HG03439 (cell line): ENCODE measurements around the gene TRPM2.

Experiments used
- ATAC-seq: cut with Tn5 transposase; IDR thresholded peaks from one replicate; pipeline ENCODE4 v1.9.1; 2021; ENCODE audit warnings: mild to moderate bottlenecking, moderate library complexity; ENCODE audit not compliant: unreplicated experiment

Gene TRPM2

GRCh38 chr21:44424608-44425306 lies 71.3 kb downstream of the TRPM2 start:
- no peak for ATAC-seq

GRCh38 chr21:44425307-44425894 lies 72.0 kb downstream of the TRPM2 start:
- no peak for ATAC-seq

DNA sequence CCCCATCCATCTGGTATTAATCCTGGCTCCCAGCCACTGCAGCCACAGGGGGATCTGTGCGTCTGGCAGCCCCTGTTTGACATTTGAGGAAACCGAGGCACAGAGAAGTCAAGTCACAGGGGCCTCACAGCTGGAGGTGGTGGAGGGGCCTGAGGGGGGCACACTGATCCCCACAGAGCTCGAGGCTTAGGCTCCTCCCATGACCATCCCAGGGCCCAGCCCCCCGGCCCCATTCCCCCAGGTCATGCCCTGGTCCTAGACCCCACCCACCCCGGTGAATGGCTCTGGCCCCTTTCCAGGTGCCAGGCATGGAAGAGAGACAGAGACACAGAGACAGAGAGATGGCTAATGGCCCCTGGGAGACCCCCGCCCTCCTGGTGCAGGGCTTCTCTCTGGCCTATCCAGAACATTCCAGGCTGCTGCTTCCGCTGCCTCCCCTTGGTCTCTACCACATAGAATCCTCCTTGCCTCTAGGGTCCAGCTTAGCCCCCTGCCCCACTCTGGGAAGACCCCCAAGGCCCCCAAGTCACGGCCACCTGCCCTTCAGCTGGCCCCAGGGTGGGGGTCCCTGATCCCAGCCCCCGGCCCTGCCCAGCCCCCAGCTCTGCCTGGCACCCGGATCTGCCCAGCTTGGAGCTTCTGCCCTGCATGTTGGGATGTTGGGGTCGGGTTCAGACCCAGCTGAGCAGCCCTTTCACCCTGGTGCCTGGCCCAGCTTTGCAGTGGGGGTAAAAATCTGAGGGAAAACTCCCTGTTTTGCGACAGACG lies 72.7 kb downstream of the TRPM2 start:
- no peak for ATAC-seq

GRCh38 chr21:44426663-44427191 lies 73.3 kb downstream of the TRPM2 start:
- no peak for ATAC-seq

DNA sequence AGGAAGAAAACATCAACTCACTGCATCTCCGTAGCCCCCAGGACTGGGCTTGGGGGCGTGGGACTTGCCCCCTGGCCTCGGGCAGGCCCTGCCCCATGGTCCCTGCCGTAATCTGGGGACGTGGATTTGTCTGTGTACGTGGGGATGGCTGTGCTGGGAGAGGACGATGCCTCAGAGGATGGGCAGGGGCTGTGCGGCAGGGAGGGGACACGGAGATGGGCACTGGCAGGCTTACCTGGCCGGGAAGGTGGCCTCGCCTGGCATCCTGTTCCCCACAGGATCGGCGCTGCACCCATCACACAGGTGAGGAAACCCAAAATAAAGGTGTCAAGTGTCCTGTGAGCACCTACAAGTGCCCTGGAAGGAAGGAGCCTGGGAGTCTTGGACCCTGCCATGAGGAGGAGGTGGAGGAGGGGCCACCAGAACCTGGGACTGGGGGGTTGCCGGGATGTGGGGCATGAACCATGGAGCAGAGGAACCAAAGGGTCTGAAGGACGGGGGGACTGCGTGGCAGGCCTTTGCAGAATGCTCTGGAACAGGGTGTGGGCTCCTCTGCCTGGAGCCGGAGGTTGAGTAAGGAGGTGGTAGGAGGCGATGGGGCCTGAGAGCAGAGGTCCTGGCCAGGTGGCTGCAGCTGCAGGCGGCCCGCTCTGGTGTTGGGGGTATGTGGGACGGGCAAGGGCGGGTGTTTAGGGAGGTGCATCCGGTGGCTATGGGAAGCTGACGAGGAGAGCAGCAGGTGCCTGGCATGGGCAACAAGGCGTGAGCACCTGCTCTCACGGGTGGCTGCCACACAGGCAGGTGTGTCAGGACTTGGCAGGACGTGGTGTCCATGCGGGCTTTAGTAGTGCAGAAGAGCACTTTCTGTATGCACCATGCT lies 74.1 kb downstream of the TRPM2 start:
- ATAC-seq: no peak

DNA sequence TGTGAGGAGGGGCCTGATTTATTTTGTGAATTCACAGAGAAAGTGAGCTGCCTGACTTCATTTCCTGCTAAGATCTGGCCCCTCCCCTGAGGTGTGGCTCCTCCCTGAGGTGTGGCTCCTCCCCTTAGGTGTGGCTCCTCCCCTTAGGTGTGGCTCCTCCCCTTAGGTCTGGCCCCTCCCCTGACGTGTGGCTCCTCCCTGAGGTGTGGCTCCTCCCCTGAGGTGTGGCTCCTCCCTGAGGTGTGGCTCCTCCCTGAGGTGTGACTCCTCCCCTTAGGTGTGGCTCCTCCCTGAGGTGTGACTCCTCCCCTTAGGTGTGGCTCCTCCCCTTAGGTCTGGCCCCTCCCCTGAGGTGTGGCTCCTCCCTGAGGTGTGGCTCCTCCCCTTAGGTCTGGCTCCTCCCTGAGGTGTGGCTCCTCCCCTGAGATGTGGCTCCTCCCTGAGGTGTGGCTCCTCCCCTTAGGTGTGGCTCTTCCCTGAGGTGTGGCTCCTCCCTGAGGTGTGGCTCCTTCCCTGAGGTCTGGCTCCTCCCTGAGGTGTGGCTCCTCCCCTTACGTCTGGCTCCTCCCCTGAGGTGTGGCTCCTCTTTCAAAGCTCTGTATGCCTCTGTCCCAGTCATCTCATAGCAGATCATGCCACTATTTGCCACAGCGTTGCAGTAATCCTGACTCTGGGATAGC lies 75.0 kb downstream of the TRPM2 start:
- ATAC-seq: no peak

DNA sequence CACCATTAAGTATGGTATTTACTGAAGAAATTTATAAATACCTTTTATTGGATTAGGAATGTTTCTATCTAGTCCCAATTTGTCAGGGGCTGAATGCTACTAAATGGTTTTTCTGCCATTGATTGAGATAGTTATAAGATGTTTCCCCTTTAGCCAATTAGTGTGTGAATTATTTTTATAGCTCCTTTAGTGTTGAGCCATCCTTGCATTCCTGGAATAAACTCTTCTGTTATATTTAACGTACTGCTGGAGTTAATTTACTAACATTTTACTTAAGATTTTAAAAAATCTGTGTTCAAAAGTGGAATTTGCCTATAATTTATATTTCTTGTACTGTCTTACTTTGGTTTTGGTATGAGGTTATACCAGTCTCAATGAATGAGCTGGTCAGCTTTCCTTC lies 76.5 kb downstream of the TRPM2 start:
- no peak for ATAC-seq

DNA sequence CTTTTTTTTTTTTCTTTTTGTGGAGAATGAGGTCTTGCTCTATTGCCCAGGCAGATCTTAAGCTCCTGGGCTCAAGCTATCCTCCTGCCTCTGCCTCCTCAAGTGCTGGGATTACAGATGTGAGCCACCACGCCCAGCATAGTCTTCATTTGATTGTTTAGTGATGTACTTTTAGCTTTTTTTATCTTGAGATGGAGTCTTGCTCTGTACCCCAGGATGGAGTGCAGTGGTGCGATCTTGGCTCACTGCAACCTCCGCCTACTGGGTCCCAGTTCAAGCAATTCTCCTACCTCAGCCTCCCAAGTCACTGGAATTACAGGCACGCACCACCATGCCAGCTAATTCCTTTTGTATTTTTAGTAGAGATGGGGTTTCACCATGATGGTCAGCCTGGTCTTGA lies 77.9 kb downstream of the TRPM2 start:
- no peak for ATAC-seq

DNA sequence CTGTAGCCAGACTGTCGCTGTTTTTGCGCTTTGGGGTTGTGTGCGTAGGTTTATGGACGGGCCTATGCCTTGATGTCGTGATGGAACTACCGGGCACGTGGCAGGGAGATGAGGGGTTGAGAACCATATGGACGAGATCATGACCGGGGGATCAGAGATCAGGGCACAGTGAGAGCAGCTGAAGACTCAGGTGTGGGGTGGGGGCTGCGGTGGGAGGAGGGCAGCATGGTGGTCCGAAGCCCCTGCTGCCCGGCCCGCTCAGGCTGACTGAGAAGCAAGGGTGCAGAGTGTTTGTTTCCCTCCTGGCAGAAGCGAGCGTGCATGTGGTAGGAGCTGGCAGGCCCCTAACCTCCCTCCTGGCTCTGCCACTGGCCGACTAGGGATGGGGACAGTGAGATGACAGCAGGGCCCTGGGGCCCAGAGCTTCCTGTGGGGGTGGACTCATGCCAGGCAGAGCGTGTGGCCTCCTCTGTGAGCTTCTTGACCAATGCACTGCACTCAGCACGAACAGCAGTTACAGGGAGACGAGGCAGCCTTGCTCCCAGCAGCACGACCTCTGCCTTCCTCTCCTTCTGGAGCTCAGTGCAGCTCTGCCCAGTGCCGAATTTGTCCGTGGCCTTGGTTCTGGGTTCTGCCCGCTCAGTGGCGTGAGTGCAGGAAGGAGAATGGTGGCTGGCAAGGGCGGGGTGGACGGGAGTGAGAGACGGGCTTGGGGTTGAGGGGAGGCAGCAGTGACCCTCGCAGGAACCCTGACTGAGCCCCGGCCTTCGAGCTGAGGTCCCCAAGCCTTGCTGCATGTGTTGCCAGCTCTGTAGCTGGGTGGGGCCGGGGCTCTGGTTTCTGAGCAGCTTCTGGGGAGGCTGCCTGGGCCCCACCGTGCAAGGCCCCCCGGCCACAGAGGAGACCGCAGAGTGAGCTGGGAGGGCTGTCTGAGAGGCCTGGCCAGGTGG lies 79.7 kb downstream of the TRPM2 start:
- ATAC-seq: no peak

GRCh38 chr21:44433791-44434567 lies 80.6 kb downstream of the TRPM2 start:
- ATAC-seq: no peak

DNA sequence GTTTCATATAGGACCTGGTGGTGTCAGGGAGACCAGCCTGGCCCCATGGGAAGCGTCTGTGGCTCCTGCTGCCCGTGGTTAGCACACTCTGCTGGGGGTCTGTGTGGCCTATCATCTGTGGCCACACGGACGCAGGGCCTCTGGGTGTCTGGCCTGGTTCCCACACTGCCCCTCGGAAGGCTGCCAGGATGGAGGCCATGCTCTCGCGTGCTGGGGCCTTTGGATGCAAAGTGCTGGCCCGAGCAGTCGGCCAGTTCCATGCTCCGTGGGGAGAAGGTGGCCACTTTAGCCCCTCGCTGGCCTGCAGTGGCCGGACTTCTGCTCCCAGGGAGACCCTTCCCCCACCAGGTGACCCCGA lies 81.1 kb downstream of the TRPM2 start:
- no peak for ATAC-seq

- ATAC-seq: no peak
These were observed 81.7 kb downstream of the TRPM2 start for GRCh38 chr21:44434936-44435635.

DNA sequence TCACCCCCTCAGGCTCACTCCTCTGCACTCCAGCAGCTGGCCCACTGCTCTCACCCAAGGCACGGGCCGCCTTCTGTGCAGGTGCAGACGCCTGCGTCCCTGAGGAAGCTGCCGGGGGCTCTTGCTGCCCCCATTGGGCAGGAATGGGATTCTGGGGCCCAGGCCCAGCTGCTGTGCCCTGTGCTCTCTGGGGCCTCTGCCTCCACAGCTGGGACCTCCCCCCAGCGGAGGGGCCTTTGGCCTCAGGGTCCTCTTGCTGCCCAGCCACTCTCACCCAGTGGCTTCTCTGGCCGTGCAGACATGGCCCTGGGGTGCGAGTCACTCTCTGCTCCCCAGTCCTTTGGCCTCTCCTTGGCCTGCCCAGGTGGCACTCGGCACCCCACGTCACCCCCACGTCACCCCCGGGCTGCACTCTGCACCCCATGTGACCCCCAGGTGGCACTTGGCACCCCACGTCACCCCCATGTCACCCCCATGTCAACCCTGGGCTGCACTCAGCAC lies 82.7 kb downstream of the TRPM2 start:
- no peak for ATAC-seq

DNA sequence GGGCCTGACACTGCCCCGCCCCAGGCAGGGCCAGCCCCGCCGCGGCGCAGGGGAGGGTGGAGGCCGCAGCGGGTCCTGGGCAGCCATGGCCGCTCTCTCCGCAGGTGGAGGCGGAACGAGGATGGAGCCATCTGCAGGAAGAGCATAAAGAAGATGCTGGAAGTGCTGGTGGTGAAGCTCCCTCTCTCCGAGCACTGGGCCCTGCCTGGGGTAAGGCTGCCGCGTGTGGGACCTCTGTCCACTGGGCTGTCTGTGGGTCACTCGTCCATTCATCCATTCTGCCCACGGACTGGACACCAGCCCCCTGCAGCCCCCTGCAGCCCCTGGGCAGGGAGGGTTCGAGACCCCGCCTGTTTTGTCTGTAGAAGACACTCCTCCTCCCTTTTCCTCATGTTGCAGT lies 83.5 kb downstream of the TRPM2 start:
- no peak for ATAC-seq

DNA sequence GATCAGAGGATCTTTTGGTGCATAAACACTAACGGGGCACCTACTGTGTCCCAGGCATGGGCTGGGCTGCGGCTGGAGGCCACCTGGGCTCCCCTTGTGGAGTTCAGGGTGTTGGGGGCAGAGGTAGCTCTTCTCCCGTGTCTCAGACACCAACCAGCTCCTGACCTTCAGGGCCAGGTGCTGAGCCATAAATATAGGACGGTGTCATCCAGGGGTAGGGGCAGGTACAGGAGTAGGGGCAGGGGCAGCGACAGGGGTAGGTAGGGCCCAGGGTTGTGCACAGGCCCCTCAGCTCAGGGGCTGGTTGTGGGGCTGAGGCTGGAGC lies 83.9 kb downstream of the TRPM2 start:
- no peak for ATAC-seq

DNA sequence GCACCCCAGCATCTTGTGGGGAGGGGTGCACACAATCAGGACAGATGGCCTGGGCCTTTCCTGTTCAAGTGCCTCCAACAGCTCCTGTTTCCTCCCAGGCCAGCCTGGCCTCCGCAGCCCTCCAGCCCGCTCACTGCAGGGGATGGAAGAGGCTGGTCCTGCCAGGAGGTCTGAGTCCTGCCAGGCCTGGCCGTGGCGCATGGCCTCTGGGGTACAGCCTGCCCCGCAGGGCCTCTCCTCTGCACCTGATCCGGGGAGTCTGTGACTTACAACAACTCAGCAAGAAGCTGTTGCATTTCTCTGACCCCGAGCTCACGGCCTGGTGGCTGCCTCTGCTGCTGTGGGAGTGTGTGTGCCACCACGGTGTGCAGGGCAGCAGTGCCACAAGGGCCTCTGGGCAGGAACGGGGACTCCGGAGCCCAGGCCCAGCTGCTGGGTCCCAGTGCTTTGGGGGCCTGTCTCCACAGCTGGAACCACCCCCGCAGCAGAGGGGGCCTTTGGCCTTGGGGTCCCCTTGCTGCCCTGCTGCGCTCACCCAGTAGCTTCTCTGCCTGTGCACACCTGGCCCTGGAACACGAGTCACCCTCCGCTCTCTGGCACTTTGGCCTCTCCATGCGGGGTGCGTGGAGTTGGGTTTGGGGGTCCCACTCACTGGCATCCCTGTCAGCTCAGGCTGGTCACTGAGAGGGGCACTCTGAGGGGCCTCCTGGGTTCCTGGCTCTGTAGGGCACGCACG lies 84.4 kb downstream of the TRPM2 start:
- ATAC-seq: no peak

DNA sequence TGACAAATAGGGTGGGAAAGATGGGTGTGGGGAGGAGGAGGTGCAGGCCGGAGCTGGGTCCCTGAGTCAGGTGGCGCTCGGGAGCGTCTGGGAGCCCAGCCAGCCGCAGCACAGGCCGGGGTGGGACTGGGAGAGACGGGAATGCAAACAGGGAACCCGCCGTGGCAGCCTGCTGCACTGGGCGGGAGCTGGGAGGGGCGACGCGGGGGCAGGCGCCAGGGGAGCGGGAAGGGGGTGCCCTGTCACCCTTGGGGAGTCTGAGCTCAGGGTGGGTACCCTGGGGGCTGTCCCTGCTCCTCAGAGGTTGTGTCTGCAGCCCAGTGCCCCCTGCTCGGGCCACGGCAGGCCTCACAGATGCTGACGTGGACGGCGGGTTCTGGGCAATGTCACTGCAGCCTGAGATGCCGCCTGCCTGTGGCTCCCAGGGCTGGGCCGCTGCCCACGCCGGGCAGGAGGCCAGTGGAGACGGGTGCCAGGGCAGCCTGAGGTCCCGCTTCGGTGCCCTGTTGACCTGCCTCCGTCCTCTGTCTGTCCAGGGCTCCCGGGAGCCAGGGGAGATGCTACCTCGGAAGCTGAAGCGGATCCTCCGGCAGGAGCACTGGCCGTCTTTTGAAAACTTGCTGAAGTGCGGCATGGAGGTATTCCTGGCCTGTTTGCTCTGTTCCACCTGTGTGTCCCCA lies 85.2 kb downstream of the TRPM2 start:
- no peak for ATAC-seq
